GM08714 (cell line): Measurements from ENCODE around the gene B4GALNT3.

Experiments used
- H3K4me3 ChIP-seq: fragments of 200-500 bp; sonication (Bioruptor generic); 2 replicates; pipeline ENCODE4 v1.5.1; 2014; ENCODE audit warnings: mild to moderate bottlenecking, low read length, inconsistent platforms
- ZNF274 ChIP-seq: IDR thresholded peaks from 2 replicates; pipeline ENCODE4 v1.6.1; 2012; ENCODE audit warnings: mild to moderate bottlenecking, low read depth, low read length

B4GALNT3 gene

GRCh38 chr12:508795-509194 is 49.1 kb downstream of the B4GALNT3 start:
- TF ChIP-seq ZNF274: no peak
- no peak overlapping the region for H3K4me3 ChIP-seq

- no peak for TF ChIP-seq ZNF274
These were observed 49.8 kb downstream of the B4GALNT3 start for GRCh38 chr12:509500-509899.

GRCh38 chr12:510071-510825 is 50.5 kb downstream of the B4GALNT3 start:
- TF ChIP-seq ZNF274: no peak
- no peak overlapping the region for H3K4me3 ChIP-seq

More at GRCh38 chr12:509500-509899, 49.8 kb downstream of the B4GALNT3 start:
- no peak overlapping the region for H3K4me3 ChIP-seq

GRCh38 chr12:512933-513332 is 53.2 kb downstream of the B4GALNT3 start:
- no peak overlapping the region for H3K4me3 ChIP-seq
- TF ChIP-seq ZNF274: no peak

GRCh38 chr12:513446-513845 is 53.7 kb downstream of the B4GALNT3 start:
- no peak for TF ChIP-seq ZNF274
- H3K4me3 ChIP-seq: no peak overlapping the region

- H3K4me3 ChIP-seq: no peak overlapping the region
- no peak for TF ChIP-seq ZNF274
These were observed 57.8 kb downstream of the B4GALNT3 start for GRCh38 chr12:517538-517937.

- TF ChIP-seq ZNF274: no peak
- no peak overlapping the region for H3K4me3 ChIP-seq
These were observed 60.4 kb downstream of the B4GALNT3 start for GRCh38 chr12:520119-520518.

- no peak overlapping the region for H3K4me3 ChIP-seq
- TF ChIP-seq ZNF274: no peak
These were observed 63.1 kb downstream of the B4GALNT3 start for GRCh38 chr12:522692-523378.

- TF ChIP-seq ZNF274: no peak
- no peak overlapping the region for H3K4me3 ChIP-seq
These were observed 64.6 kb downstream of the B4GALNT3 start for GRCh38 chr12:524167-524951.

- TF ChIP-seq ZNF274: no peak
- no peak overlapping the region for H3K4me3 ChIP-seq
These were observed 66.3 kb downstream of the B4GALNT3 start for GRCh38 chr12:526089-526488.

GRCh38 chr12:527241-527640 is 67.5 kb downstream of the B4GALNT3 start:
- H3K4me3 ChIP-seq: no peak overlapping the region
- TF ChIP-seq ZNF274: no peak

- no peak overlapping the region for H3K4me3 ChIP-seq
- TF ChIP-seq ZNF274: no peak
These were observed 68.0 kb downstream of the B4GALNT3 start for GRCh38 chr12:527729-528128.

- TF ChIP-seq ZNF274: no peak
- H3K4me3 ChIP-seq: no peak overlapping the region
These were observed 70.6 kb downstream of the B4GALNT3 start for GRCh38 chr12:530308-530707.

- H3K4me3 ChIP-seq: no peak overlapping the region
- no peak for TF ChIP-seq ZNF274
These were observed 71.1 kb downstream of the B4GALNT3 start for GRCh38 chr12:530821-531220.
